ENCODE results near the gene MRC2.
"Not testable (repeated sequence)": the region's sequence is repeated elsewhere in the genome, so short reads cannot be mapped to it uniquely, and the experiment has no call there.

Gene MRC2

DNA sequence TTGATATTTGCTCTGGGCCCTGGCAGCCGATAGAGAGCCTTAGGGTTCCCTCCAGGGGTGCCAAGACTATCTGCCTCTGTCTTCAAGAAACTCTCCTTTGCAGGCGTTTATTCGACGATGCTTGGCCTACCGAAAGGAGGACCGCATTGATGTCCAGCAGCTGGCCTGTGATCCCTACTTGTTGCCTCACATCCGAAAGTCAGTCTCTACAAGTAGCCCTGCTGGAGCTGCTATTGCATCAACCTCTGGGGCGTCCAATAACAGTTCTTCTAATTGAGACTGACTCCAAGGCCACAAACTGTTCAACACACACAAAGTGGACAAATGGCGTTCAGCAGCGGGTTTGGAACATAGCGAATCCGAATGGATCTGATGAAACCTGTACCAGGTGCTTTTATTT, 15.2 kb upstream of the MRC2 start:
- DNase-seq (ENCODE audit: low spot score) = not testable (repeated sequence)

DNA sequence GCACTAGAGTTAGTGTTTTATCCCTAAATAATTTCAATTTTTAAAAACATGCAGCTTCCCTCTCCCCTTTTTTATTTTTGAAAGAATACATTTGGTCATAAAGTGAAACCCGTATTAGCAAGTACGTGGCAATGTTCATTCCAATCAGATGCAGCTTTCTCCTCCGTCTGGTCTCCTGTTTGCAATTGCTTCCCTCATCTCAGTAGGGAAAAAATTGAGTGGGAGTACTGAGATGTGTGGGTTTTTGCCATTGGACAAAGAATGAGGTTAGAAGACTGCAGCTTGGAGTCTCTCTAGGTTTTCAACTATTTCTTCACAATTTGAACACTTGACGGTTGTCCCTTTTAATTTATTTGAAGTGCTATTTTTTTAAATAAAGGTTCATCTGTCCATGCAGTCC, 14.4 kb upstream of the MRC2 start:
- not testable (repeated sequence) for DNase-seq (ENCODE audit: low spot score)

DNA sequence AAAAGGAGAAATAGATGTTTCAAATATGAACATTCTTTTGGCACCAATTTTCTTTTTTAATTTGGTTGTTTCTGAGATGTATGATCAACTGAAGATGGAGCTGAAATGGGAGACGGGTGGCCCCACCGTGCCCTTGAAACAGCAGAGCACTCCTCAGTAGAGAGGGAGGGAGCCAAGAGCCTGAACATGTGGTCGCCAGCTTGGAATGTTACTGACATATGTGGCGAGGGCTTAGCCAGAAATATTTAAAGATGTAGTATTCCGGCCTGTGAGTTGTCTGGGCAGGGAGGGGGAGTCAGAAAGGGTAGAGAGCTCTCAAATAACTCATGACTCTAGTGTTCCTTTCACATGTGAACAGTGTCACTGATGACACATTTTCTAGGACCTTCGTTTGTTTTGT, 13.3 kb upstream of the MRC2 start:
- no peak for DNase-seq (ENCODE audit: low spot score)

DNA sequence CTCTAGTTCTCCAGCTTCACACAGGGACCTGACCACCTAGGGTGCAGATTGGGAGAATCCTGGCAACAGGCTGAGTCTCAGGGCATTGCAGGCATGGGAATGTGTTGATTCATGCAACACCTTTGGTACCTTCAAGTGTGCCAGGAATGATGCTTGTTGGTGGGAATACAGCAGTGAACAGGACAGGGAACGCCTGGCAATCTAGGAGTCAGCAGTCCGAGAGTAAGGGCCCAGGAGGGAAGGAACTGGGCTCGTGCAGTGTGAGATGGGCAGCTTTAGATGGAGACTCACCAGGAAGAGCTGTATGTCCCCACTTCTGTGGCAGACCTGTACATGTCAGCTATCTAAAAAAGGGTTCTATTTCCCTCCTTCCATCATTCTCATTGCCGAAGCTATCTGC, 12.0 kb upstream of the MRC2 start:
- DNase-seq (ENCODE audit: low spot score) = no peak

DNA sequence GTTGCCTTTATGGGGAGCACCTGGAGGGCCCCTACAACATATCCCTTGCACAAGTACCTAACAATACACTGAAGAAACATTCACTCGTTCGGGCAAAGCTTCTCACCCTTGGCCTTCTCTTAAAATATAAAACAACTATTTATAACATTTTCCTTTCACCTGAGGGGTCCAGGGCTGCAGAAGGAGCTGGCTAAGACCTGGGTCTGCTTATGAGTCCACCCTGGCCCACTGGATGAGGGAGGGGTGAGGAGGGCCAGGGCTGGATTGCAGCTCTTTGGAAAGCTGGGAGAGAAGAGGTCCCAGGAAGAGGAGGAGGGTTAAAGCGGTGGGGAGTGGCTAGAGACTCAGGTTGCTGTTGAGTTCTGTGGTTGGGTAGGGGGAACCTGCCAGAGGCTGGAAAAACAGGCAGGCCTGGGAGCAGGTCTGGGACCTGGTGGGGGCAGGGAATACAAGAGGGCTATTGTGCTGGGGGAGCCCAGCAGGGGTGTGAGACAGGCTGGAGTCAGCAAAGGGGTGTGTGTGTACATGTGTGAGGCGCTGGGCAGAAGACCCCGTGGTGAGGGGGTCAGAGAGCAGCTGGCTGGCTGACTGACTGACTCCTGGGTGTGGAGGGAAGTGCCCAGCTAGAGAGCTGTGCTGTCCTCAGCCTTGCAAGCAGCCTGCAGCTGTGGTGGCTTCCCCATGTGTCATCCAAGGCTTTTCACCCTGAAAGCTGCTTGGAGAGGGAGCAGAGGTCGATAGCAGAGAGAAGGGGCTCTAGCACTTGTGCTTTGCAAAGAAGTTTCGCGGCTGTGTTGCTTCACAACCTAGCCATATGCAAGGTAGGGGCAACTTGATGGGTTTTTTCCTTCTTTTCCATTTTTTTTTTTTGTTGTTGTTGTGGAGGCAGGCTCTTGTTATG, 10.2 kb upstream of the MRC2 start:
- no peak for DNase-seq (ENCODE audit: low spot score)

DNA sequence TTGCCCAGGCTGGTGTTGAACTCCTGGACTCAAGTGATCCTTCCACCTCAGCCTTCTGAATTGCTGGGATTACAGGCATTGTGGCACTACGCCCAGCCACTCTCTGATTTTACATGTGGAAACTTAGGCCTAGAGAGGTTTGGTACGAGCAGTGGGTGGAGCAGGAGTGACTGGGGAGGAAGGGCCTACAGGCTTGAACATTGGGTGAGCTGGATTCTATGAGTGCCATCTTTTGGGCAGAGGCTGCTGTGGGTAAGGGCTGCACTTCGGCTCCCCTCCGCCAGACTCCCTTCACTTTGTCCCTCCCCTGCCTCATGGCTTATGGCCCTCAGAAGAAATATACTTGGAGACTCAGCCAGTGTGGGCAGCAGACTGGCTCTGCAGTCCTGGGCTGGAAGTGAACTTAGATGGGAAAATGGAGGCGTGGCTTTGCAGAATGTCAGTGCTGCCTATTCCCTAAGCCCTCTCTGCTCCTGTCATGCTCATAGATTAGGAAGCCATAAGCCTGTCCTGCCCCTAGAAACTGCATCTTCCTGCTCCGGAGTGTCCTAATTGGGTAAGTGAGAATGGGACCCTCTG, 9.5 kb upstream of the MRC2 start:
- no peak for DNase-seq (ENCODE audit: low spot score)

DNA sequence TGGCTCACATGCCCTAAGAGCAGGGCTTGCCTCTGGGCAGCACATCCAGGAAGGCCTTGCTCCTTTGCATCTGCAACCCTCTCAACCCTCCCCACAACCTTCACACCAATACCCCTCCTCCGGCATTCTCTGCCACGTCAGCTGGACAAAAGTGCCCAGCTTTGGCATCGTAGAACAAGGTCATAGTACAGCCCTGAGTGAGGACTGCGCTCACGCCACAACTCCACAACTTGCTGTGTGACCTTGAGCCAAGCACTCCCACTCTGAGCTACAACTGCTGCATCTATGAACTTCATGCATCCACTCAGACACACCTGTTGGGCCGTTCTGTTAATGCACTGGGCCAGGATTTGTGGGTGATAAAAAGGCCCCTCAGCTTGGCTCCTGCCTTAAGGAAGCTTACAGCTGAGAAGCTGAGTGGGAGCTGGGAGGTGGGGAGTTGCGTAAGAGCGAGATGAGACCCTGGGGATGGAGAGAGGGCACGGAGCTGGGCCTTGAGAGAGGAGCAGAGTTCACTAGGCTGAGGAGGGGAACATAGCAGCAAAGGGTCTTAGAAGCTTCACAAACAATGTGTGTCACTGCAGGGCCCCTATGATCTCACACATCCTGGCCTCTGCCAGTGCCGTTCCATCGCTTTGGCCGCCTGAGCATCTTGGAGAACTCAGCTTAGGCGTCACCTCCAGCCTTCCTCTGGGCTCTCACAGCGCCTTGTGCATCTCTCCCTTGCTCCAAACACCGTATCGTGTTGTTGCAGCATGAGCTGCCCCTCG, 8.6 kb upstream of the MRC2 start:
- no peak for DNase-seq (ENCODE audit: low spot score)

DNA sequence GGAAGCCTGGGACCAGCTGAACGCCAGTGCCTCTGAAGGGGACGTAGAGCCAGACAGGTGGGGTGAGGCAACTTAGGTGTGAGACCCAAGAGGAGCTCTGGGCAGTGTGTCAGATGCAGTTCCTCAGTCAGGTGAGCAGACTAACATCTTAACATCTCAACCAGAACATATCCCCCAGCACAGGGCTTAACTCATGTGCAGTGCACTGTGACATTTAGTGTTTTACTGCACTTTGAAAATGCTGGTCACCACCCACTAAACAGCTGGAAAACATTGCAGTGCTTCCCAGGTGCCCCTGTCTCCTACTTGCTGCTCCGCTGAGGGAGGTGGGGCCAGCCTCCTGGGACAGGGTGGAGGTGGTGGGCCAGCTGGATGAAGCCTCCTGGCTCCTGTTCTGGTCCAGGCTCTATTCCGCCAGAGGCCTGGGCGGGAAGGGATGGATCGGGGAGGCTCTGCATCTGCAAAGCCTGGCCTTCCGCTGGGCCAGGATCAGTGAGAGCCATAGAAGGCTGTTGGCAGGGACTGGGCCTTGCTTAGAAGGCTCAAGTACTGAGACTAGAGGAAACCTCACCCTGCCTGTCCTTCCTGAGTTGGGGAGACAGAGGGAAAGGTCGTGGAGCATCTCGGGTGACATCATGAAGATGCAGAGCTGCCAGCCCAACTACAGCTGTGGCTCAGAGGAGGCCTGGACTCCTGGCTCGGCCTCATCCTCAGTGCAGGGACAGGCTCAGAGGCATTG, 7.9 kb upstream of the MRC2 start:
- no peak for DNase-seq (ENCODE audit: low spot score)

DNA sequence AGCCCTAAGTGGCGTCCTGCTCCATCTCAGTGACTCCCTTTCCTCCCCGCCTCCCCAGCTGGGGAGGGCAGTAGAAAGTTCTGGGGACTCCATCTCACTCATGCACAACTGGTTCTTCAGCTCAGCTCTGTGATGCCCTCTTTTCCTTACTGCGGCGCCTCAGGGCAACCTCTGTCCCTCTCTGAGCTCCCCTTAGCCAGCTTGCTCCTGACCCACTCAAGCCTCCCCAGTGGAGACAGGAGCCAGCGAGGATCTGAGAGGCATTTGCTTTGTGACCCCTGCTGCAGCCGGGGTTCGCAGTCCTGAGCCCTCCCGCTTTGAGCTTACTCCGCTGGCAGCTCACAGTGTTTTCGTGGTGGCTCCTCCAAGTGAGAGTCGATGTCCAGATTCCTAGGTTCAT, 6.2 kb upstream of the MRC2 start:
- DNase-seq (ENCODE audit: low spot score) = no peak

DNA sequence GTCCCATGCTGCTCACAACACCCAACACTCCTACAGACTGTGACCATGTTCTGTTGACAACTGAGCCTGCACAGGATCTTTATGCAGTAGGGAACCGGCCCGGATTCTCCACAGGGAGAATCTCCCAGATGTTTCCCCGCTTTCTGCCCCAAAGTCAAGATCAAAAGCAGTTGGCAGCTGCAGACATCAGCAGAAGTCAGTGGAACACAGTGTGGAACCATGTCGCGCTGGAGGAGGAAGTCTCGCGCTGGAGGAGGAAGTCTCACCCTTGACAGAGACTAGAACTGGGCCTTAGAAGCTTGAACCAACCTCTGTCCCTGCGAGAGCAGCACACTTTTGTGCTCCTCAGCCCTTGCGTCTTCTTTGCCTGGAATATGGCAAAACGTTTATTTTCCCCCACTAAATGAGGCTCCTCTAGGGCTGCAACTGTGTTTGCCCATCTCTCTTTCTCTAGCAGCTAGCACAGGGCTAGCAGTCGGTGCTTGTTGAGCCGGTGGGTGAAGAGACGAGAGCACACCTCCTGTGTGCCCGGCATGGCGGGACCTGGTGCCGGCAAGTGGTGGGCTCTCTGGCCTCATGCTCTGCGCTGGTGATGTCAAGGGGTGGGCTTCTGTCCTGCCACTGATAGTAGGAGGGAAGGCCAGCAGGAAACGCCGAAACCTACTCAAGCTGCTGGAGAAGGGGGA, 2.1 kb upstream of the MRC2 start:
- no peak for DNase-seq (ENCODE audit: low spot score)

DNA sequence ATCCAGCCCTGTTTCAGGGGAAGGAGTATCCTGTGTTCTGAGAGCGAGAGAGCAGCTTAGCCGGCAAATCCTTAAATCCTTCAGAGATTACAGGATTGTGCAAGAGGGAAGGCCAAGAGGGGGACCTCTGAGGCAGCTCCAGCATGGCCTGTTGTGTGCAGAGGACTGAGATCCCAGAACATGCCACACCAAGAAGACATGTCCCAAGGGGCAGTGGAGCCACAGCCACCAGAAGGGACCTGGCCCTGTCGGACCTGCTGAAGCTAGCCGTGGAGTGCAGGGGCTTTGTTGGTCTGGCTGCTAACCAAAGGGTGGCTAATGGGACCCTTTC, 1.6 kb upstream of the MRC2 start:
- no peak for DNase-seq (ENCODE audit: low spot score)

DNA sequence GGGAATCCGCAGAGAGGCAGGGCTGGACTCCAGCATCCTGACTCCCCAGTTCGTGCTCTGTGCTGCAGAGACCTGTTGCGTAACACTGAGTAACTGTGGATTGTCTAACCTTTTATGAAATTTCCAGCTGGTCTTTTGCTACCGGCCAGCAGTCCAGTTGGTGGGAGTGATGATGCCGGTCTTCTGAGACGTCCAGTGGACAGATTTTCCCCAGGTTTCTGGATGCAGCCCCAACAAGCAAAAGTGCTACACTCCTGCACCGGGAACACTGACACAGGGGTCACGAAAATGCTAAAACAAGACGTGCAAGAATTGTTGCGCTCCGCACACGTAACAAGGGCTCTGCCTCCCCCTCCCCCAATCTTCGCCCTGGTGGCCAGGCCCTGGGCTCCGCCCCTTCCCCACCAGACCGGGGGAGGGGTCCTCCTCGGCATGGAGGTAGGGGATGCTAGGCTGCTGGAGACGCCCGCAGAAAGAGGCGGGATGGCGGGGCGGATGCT, 701 bp upstream of the MRC2 start:
- no peak for DNase-seq (ENCODE audit: low spot score)

DNA sequence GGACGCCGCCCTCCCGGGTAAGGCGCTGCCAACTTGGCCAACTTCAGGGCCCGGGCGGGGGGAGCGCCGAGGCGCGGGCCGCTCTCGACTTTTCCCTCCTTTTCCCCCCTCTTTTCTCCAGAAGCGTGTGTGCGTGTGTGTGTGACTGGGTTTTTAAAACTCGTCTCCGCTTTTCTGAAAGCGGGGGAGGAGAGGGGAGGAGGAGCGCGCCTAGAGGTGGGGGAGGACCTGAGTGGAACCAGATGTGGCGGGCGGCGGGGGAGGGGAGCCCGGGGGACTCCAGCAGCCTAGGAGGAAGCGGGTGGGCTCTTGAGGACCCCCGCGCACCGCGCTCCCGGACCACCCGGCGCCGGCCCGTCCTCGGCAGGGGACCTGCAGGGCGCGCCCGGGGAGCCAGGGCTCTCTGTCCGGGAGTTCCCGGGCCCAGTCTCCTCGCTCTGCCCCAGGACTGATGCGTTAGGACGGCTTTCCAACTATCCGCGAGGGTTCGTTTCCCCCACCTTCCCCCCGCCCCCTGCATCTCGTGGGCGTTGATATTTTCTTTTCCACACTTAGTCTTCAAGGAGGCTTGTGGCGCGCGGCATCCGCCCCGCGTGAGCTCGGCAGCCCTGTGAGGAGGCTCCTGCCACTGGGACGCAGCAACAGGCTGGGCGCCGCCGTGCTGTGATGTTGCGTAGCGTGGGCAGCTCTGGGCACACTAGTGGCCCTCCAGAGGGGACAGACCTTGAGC, 599 bp downstream of the MRC2 start:
- DNase-seq (ENCODE audit: low spot score) = no peak

DNA sequence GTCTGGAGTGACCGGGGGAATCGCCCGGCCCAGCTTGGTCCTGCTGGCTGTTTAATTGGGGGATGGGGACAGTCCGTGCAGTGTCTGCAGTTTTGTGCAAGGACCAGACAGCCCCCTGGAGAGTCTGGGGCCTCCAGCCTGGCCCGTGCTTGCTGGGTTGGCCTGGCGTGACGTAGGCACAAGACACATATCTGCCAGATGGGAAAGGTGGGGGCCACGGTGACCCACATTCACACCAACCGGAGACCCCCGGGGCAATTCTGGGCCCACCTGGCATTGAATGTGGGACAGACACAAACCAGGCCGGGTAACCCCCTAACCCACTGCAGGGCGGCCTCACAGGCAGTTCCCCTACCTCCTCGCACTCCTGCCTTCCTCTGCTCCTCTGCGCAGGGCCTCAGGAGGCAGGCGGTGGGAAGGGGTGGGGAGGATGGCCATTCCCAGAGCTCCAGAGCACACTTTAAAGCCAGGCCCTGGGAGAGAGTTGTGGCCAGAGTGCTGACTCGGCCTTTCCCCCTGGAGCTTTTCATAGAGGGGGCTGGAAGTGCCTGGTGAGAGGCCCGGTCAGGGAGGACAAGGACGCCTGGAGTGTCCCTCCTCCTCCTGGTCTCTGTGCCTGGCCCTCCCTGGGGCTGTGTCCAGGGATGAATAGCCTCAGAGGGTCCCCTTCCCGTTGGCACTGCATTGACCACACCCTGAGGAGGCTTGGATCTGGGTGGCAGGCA, 1.5 kb downstream of the MRC2 start:
- no peak for DNase-seq (ENCODE audit: low spot score)

DNA sequence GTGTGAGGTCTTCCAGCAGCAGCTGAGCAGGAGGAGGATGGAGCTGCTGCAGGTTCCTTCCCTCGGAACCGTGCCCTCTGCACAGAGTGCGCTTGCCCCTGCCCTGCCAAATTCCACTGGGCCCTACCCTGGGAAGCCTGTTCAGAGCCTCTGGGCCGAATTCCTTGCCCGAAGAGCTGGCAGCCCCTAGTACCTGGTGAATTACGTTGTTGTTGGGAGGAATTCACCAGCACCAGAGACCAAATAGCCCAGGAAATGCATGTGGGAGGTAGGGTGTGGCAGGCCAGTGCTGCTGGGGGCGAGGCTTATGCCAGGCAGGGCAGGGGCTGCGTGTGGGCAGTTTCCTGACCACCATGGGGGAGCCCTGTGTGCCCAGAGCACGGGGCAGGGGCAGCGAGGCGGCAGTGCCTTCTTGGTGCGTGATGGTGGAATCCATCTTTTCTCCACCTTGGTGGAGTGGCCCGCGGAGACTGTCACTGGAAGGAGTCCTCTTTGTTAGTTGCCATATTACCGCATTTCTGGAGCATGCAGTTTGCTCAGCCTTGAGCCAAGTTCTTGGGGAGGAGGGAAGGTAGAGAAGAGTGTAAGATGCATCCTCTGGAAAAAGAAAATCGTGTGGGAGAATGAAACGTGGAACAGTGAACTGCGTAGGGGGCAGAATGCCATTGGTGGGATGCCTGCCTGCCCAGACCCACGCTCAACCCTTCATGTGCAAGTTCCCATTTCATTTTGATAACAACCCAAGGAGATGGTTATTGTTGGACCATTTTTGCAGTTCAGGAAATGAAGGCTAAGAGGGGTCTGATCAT, 2.3 kb downstream of the MRC2 start:
- DNase-seq (ENCODE audit: low spot score) = no peak

DNA sequence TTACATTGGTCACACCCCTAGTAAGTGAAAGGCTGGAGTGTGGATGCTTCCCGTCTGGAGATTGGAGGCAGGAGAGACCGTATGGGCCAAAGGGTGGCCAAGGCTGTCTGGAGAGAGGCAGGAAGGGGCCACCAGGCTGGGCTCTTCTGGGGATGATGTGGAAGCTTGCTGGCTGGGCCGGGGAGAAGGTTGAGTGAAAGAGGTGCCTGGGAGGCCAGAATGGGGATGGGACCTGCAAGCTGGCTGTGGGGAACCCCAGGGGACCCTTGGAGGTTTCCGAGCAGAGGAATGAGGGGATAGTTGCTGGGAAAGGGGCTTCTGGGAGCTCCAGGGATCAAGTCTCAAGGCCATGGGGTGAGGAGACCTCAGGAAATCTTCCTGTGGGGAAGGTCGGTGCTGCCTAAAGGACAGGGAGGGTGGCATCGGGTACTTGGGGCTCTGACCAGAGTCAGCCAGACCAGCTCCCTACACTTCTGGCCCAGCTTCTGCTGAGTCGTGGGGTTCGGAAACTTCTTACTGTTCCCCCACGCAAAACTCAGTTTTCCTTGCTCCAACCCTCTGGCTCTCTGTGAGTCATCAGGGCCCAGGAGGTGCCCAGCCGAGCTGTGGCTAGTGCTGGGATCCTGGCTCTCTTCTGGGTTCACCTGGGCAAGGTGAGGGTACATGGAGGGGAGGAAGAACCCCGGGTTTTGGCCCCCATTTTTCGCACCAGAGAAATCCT, 3.1 kb downstream of the MRC2 start:
- no peak for DNase-seq (ENCODE audit: low spot score)

DNA sequence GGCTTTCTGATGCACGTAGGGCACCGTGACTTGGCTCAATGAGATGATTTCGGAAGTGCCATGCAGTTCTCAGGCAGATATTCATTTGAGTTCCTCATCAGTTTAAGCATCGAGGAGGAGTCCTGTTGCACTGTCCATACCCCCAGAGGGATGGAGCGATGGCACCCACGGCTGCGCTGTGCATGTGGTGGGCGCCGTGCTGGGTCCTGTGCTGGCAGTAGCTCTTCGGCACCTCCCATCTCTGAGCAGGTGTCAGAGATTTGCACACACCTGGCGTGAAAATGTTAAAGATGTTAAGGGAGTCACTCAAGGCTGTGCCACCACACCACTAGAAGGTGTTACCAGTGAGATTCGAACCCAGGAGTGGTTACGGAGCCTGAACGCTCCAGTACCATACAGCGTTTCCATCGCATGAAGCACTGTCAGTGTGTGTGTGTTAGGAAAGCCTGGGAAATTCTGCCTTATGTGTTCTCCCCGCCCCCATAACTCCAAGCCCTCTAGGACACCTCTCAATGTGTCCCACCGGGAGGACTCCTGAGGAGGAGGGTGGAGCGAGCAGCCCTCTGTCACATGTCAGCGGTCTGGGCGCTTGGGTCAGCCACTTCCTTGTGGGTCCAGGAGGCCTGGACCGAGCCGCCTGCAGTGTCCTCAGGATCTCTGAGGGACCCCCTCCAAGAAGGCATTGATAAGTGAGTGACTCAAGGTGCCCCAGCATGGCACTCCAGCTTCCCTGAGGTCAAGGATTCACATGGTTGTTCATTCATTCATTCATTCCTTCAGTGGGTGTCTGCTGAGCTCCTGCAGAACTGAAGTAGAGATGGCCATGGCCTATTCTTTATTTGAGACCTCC, 3.8 kb downstream of the MRC2 start:
- no peak for DNase-seq (ENCODE audit: low spot score)

All from SW480 (cell line).